Naive thymus-derived CD4-positive, alpha-beta T cell (primary cell): ENCODE data around the gene PTPRM. TPM values are rescaled to one million over a fixed set of nuclear protein-coding genes. Genes with fewer than 3 reads are reported as not detected.

Source experiments
- ATAC-seq: fragments of 150-1000 bp; cut with Tn5 transposase; 2 replicates; pipeline ENCODE4 v1.10.0; 2021; ENCODE audit warnings: mild to moderate bottlenecking, moderate library complexity
- CTCF ChIA-PET: fragments of 350-600 bp; sonication (Branson Sonifier 250); formaldehyde crosslinking; loops from one replicate; lab custom pipeline; 2021; ENCODE audit warnings: antibody characterized with exemption; lab: Charles Lee
- POLR2A ChIA-PET: fragments of 350-600 bp; sonication (Branson Sonifier 250); formaldehyde crosslinking; loops from one replicate; lab custom pipeline; 2021; ENCODE audit warnings: antibody characterized with exemption, inconsistent platforms; lab: Charles Lee
- DNase-seq, 9 donors: peaks; one replicate each; pipeline versions ENCODE4 v3.0.0 to v3.0.0-alpha.2; 2020 to 2022; ENCODE audit warnings: mixed read lengths in 1 of 9
- H3K27ac ChIP-seq: one replicate; pipeline ENCODE4 v1.7.0; 2013; ENCODE audit warnings: mild to moderate bottlenecking, low read depth, low read length, moderate library complexity
- H3K27me3 ChIP-seq, 2 donors: one replicate each; pipeline ENCODE4 v1.7.0; 2013; ENCODE audit warnings: low read length in 2 of 2, mild to moderate bottlenecking in 2 of 2, moderate library complexity in 2 of 2; ENCODE audit not compliant: control insufficient read depth in 2 of 2, insufficient read depth in 2 of 2
- H3K36me3 ChIP-seq, 3 experiments: 1 replicate in 2 of 3; 2 replicates in 1 of 3; pipeline ENCODE4 v1.7.0; 2013; ENCODE audit warnings: low read length in 3 of 3, mild to moderate bottlenecking in 3 of 3, moderate library complexity in 1 of 3; ENCODE audit not compliant: insufficient read depth in 3 of 3, control insufficient read depth in 2 of 3
- H3K4me1 ChIP-seq, 2 donors: one replicate each; pipeline ENCODE4 v1.7.0; 2013; ENCODE audit warnings: low read length in 2 of 2, mild to moderate bottlenecking in 2 of 2, moderate library complexity in 1 of 2; ENCODE audit not compliant: control insufficient read depth in 2 of 2, insufficient read depth in 2 of 2
- H3K4me3 ChIP-seq: 2 replicates; pipeline ENCODE4 v1.7.0; 2013; ENCODE audit warnings: mild to moderate bottlenecking, low read length
- H3K9me3 ChIP-seq, 3 experiments: 1 replicate in 2 of 3; 2 replicates in 1 of 3; pipeline ENCODE4 v1.7.0; 2013; ENCODE audit warnings: low read length in 3 of 3; ENCODE audit not compliant: control insufficient read depth in 2 of 3
- H3K27ac Mint-ChIP-seq, 9 donors: one replicate each; pipeline ENCODE4 v1.8.0; 2020 to 2022; ENCODE audit warnings: mixed read lengths in 9 of 9, mild to moderate bottlenecking in 8 of 9, moderate library complexity in 5 of 9, inconsistent platforms in 2 of 9
- H3K27me3 Mint-ChIP-seq, 5 donors: one replicate each; pipeline ENCODE4 v1.8.0; 2021 to 2022; ENCODE audit warnings: mixed read lengths in 5 of 5, mild to moderate bottlenecking in 1 of 5
- H3K36me3 Mint-ChIP-seq, 5 donors: one replicate each; pipeline ENCODE4 v1.8.0; 2020 to 2022; ENCODE audit warnings: mixed read lengths in 5 of 5, mild to moderate bottlenecking in 3 of 5, inconsistent platforms in 1 of 5
- H3K4me1 Mint-ChIP-seq, 7 donors: one replicate each; pipeline ENCODE4 v1.8.0; 2020 to 2022; ENCODE audit warnings: mixed read lengths in 7 of 7, mild to moderate bottlenecking in 3 of 7, inconsistent platforms in 1 of 7
- H3K4me3 Mint-ChIP-seq, 10 donors: one replicate each; pipeline ENCODE4 v1.8.0; 2020 to 2022; ENCODE audit warnings: mild to moderate bottlenecking in 10 of 10, mixed read lengths in 10 of 10, moderate library complexity in 6 of 10, inconsistent platforms in 2 of 10
- H3K9me3 Mint-ChIP-seq, 11 donors: one replicate each; pipeline ENCODE4 v1.8.0; 2020 to 2022; ENCODE audit warnings: mixed read lengths in 11 of 11, mild to moderate bottlenecking in 4 of 11, inconsistent platforms in 1 of 11, moderate library complexity in 1 of 11
- intact Hi-C, 2 donors: fragments of 100-400 bp; cut with micrococcal nuclease; formaldehyde crosslinking; loops; one replicate each; pipeline ENCODE4 v1.15.1; 2023
- polyA plus RNA-seq, 2 donors: library from polyadenylated mRNA; unstranded; fragments of 300-500 nt; fragmentation: Illumina TruSeq; gene quantifications; one replicate each; pipeline ENCODE4 v1.2.3, GENCODE V29; 2021
- total RNA-seq, 6 experiments: library from RNA in 5 of 6; stranded (reverse) in 5 of 6; gene quantifications; 1 replicate in 5 of 6; 2 replicates in 1 of 6; pipeline ENCODE4 v1.2.3 and lab custom pipeline; 2021 to 2026

Gene PTPRM
- total and polyA plus RNA-seq, 7 experiments from 2014 or later, result 3.8 to 21.2 (median 8.4) TPM

- H3K9me3 Mint-ChIP-seq, result peaks cover 0 to 12% (median 0%) of the 10 kb centered on the region in 11 donors
- peaks cover 0 to 4% (median 0%) of the 10 kb centered on the region in 5 donors for H3K36me3 Mint-ChIP-seq
These were observed 710.2 kb downstream of the PTPRM start for GRCh38 chr18:8277270-8277669.

GRCh38 chr18:8279346-8279745 lies 712.2 kb downstream of the PTPRM start:
- no peak for ATAC-seq
- no peak for DNase-seq
- no peaks in the 10 kb centered on the region for H3K36me3 ChIP-seq
- H3K4me3 Mint-ChIP-seq, result no peak overlapping the region
- no peak overlapping the region for H3K4me3 ChIP-seq
- H3K4me1 Mint-ChIP-seq, result no peaks in the 10 kb centered on the region
- no peaks in the 10 kb centered on the region for H3K9me3 ChIP-seq
- H3K27ac Mint-ChIP-seq, result no peak overlapping the region
- H3K27me3 ChIP-seq, result no peaks in the 10 kb centered on the region
- H3K27ac ChIP-seq, result no peak overlapping the region
- H3K9me3 Mint-ChIP-seq, result peaks cover 0 to 9% (median 0%) of the 10 kb centered on the region in 11 donors
- H3K36me3 Mint-ChIP-seq, result peaks cover 0 to 4% (median 0%) of the 10 kb centered on the region in 5 donors
- CTCF ChIA-PET, result no interaction called here
- intact Hi-C loops, result no loop called here
- POLR2A ChIA-PET, result no interaction called here
- H3K27me3 Mint-ChIP-seq, result peaks cover 0 to 6% (median 0%) of the 10 kb centered on the region in 5 donors
- H3K4me1 ChIP-seq, result no peaks in the 10 kb centered on the region

More at GRCh38 chr18:8277270-8277669, 710.2 kb downstream of the PTPRM start:
- H3K4me1 ChIP-seq, result no peaks in the 10 kb centered on the region
- Mint-ChIP-seq H3K4me1 (no peaks in the 10 kb centered on the region), H3K27ac (no peak overlapping the region), H3K27me3 (peaks cover 0 to 7% (median 0%) of the 10 kb centered on the region in 5 donors), H3K4me3 (no peak overlapping the region)
- intact Hi-C loops, result no loop called here
- ChIA-PET POLR2A (no interaction called here), CTCF (no interaction called here)
- no peak for DNase-seq
- H3K27me3 ChIP-seq, result no peaks in the 10 kb centered on the region
- no peak overlapping the region for H3K27ac ChIP-seq
- ATAC-seq, result no peak
- H3K9me3 ChIP-seq, result no peaks in the 10 kb centered on the region
- no peak overlapping the region for H3K4me3 ChIP-seq
- H3K36me3 ChIP-seq, result no peaks in the 10 kb centered on the region

DNA sequence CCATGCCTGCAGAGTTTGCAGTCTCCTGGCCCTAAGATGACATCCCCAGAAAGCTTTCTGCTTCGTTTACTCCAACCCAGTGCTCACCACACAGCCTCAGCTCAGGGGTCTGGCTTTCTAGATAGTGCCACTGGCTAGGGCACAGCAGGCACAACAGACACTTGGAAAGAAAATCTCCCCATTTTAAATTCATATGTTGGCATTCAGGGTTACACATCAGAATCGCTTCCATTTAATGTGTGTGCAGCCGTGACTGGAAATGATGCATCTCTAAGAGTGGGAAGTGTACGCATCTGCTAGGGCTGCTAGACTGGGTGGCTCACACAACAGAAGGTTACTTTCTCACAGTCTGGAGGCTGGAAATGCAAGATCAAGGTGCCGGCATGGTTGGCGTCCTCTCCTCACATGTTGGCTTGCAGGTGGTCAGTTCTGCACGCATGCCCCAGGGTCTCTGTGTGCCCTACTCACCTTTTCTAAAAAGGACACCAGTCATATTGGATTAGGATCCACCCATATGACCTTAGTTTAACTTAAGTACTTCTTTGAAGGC lies 712.7 kb downstream of the PTPRM start:
- Histone ChIP-seq H3K4me1 (no peaks in the 10 kb centered on the region), H3K27me3 (no peaks in the 10 kb centered on the region), H3K27ac (no peak overlapping the region), H3K36me3 (no peaks in the 10 kb centered on the region), H3K9me3 (no peaks in the 10 kb centered on the region), H3K4me3 (no peak overlapping the region)
- H3K4me1 Mint-ChIP-seq, result no peaks in the 10 kb centered on the region
- DNase-seq (no peak), ATAC-seq (no peak)
- POLR2A ChIA-PET, result no interaction called here
- CTCF ChIA-PET, result no interaction called here
- H3K27ac Mint-ChIP-seq, result no peak overlapping the region
- H3K9me3 Mint-ChIP-seq, result peaks cover 0 to 9% (median 0%) of the 10 kb centered on the region in 11 donors
- no peak overlapping the region for H3K4me3 Mint-ChIP-seq
- peaks cover 0 to 4% (median 0%) of the 10 kb centered on the region in 5 donors for H3K36me3 Mint-ChIP-seq
- peaks cover 0 to under 1% (median 0%) of the 10 kb centered on the region in 5 donors for H3K27me3 Mint-ChIP-seq
- intact Hi-C loops, result no loop called here

DNA sequence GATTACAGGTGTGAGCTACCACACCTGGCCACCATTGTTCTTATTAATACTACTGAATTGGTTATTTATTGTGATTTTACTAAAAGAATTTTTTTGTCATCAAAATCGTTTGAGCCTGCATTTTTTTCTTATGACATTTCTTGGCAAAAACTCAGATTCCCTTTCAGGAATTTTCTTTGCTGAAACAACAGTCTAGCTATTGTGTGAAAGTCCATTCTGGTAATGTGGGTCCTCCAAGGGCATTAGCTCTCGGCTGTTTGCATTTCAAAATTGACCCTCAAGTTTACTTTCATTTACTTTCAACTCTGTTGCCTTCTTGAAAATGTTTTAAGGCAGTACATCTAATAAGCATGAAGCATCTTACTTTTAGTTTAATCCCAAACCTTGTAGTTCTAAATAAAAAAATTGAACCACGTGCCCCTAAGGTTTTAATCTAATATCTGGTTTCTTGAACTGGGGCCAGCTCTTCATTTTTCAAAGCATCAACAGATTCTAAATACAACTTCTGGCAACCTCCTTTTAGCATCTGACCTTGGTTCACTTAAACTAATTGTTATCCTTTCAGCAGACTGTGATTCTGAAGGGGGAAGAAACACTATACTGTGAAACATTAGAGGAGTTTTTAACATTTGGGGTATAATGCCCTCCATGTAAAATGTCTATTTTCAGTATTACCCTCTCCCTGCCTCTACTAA lies 716.9 kb downstream of the PTPRM start:
- H3K9me3 Mint-ChIP-seq, result peaks cover 0 to 3% (median 0%) of the 10 kb centered on the region in 11 donors
- H3K4me1 Mint-ChIP-seq, result no peaks in the 10 kb centered on the region
- DNase-seq (no peak), ATAC-seq (no peak)
- H3K4me3 ChIP-seq, result no peak overlapping the region
- H3K27ac ChIP-seq, result no peak overlapping the region
- H3K27ac Mint-ChIP-seq, result no peak overlapping the region
- POLR2A ChIA-PET, result no interaction called here
- no peaks in the 10 kb centered on the region for H3K36me3 ChIP-seq
- no peaks in the 10 kb centered on the region for H3K4me1 ChIP-seq
- CTCF ChIA-PET, result no interaction called here
- H3K4me3 Mint-ChIP-seq, result no peak overlapping the region
- no peaks in the 10 kb centered on the region for H3K27me3 ChIP-seq
- intact Hi-C loops, result no loop called here
- H3K36me3 Mint-ChIP-seq, result peaks cover 0 to 4% (median 0%) of the 10 kb centered on the region in 5 donors
- H3K27me3 Mint-ChIP-seq, result peaks cover 0 to 5% (median 0%) of the 10 kb centered on the region in 5 donors
- H3K9me3 ChIP-seq, result no peaks in the 10 kb centered on the region

DNA sequence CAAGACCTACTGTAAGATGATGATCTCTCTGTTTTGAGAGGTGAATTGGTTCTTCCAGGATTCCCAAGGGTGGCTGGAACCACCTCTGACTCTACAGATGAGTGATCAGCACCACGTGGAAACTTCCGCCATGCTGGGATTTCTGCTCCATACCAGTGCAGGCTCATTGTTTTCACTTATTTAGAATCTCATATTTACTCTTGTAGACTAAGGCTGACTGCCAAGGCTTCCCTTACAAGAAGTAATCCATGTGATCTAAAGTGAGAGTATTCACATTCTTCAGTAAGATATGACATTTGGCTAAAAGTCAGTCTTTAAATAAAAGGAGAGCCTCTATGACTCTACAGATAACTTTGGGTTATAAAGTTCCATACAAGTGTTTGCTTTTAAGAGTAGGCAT lies 719.2 kb downstream of the PTPRM start:
- intact Hi-C loops, result no loop called here
- Mint-ChIP-seq H3K9me3 (peaks cover 0 to 3% (median 0%) of the 10 kb centered on the region in 11 donors), H3K4me3 (no peak overlapping the region), H3K4me1 (no peaks in the 10 kb centered on the region), H3K27ac (peak overlapping the region in 1 of 9 donors; percentile 34), H3K36me3 (peaks cover 0 to 4% (median 0%) of the 10 kb centered on the region in 5 donors), H3K27me3 (peaks cover 0 to 5% (median 0%) of the 10 kb centered on the region in 5 donors)
- CTCF ChIA-PET, result no interaction called here
- Histone ChIP-seq H3K27me3 (no peaks in the 10 kb centered on the region), H3K4me1 (no peaks in the 10 kb centered on the region), H3K36me3 (no peaks in the 10 kb centered on the region), H3K9me3 (no peaks in the 10 kb centered on the region), H3K4me3 (no peak overlapping the region), H3K27ac (no peak overlapping the region)
- DNase-seq (no peak), ATAC-seq (no peak)
- POLR2A ChIA-PET, result no interaction called here

- DNase-seq, result no peak
- no peaks in the 10 kb centered on the region for H3K4me1 Mint-ChIP-seq
- H3K36me3 Mint-ChIP-seq, result no peaks in the 10 kb centered on the region
These were observed 720.2 kb downstream of the PTPRM start for GRCh38 chr18:8287196-8287885.

More at GRCh38 chr18:8287196-8287885, 720.2 kb downstream of the PTPRM start:
- no peaks in the 10 kb centered on the region for H3K27me3 ChIP-seq
- H3K36me3 ChIP-seq, result no peaks in the 10 kb centered on the region
- H3K27ac Mint-ChIP-seq, result no peak overlapping the region
- no peaks in the 10 kb centered on the region for H3K9me3 ChIP-seq
- ChIA-PET POLR2A (no interaction called here), CTCF (no interaction called here)
- intact Hi-C loops, result no loop called here
- no peaks in the 10 kb centered on the region for H3K4me1 ChIP-seq
- no peak overlapping the region for H3K27ac ChIP-seq
- H3K9me3 Mint-ChIP-seq, result no peaks in the 10 kb centered on the region
- no peak for ATAC-seq
- peaks cover 0 to 5% (median 0%) of the 10 kb centered on the region in 5 donors for H3K27me3 Mint-ChIP-seq
- no peak overlapping the region for H3K4me3 ChIP-seq
- H3K4me3 Mint-ChIP-seq, result no peak overlapping the region
